ENCODE data around the gene RBM34.
"Not testable (repeated sequence)": the region's sequence is repeated elsewhere in the genome, so short reads cannot be mapped to it uniquely, and the experiment has no call there.

The RBM34 gene

DNA sequence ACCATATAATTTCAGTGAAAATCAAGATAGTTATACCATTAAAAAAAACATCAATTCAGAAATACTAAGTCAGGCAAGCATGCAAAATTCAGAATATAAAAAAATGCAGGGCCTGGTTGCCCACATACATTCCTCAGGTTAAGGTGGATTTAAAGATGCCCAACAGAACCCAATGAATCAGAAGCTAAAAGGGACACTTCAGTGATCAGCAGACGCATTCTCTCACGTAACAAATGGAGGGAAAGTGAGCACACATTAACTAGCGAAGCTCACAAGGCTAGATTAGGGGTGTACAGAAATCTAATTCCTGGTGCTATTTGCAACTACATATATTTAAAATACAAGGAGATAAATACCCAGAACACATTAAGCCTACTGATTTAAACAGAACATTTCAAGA is 49.9 kb downstream of the RBM34 start:
- no peak for DNase-seq

DNA sequence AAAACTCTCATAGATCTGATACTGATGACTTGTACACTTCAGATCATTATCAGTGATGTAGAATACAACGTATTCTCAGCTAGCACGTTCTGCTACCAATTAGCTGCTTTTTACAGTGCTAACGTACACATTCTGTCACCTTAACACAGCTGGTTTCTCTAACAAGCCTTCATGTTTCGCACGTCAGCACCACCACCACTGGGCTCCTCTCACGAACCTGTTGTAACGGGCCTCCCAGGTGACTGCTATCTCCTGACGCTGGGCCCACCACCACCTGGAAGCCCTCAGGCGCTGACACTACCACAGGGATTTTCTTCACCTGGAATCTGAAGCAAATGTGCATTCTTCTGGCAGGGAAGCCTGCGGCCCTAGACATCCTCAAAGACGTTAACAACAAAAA is 52.2 kb downstream of the RBM34 start:
- no peak for DNase-seq

DNA sequence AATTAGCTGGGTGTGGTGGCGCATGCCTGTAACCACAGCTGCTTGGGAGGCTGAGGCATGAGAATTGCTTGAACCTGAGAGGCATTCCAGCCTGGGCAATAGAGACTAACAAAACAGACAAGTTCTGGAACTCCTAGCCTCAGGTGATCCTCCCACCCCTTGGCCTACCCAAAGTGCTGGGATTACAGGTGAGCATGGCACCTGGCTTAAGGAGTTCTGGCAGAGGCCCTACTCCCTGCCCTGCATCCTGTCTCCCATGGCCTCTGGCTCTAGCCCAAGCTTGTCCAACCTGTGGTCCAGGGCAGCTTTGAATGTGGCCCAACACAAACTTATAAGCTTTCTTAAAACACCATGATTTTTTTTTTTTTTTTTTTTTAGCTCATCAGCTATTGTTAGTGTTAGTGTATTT is 52.9 kb downstream of the RBM34 start:
- no peak for DNase-seq

DNA sequence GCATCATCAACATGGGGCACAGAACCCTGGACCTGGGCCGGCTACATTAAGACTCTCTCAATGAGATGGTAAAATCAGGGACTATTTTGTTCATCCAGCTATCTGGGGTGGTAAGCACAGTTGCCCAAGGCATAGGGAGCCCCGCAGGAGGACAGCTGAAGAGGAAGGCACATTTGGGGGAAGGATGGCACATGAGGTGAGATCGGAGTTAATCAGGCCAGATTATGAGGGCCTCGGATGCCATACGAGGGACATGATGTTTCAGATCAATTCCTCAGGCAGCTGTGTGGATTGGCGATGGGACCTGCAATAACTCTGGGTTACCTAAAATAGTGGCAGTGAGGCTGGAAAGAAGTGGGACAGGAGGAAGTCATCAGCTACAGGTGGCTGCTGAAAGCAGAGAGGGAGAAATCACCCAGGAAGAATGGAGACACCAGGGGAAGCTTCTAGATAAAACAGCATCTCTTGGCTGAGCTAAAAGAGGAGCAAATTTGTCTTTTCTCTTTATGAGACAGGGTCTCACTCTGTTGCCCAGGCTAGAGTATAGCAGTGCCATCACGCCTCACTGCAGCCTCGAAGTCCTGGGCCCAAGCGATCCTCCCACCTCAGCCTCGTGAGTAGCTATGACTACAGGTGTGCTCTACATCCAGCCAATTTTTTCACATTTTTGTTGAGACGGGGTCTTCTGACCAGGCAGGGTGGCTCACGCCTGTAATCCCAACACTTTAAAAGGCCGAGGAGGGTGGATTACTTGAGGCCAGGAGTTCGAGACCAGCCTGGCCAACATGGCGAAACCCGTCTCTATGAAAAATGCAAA is 53.5 kb downstream of the RBM34 start:
- no peak for DNase-seq

DNA sequence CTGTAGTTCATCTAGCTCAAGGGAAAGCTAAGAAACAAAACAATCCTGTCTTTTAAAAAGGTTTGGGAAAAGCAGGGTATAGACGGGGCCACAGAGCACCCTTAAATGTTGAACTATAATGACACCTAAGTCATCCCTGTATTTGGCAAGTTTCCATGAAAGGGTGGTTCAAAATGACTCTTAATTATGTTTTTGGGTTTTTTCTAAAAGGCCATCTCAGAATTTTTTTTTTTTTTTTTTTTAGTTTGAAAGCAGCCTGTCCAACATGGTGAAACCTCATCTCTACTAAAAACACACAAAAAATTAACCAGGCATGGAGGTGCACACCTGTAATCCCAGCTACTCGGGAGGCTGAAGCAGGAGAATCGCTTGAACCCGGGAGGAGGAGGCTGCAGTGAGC is 54.6 kb downstream of the RBM34 start:
- no peak for DNase-seq

DNA sequence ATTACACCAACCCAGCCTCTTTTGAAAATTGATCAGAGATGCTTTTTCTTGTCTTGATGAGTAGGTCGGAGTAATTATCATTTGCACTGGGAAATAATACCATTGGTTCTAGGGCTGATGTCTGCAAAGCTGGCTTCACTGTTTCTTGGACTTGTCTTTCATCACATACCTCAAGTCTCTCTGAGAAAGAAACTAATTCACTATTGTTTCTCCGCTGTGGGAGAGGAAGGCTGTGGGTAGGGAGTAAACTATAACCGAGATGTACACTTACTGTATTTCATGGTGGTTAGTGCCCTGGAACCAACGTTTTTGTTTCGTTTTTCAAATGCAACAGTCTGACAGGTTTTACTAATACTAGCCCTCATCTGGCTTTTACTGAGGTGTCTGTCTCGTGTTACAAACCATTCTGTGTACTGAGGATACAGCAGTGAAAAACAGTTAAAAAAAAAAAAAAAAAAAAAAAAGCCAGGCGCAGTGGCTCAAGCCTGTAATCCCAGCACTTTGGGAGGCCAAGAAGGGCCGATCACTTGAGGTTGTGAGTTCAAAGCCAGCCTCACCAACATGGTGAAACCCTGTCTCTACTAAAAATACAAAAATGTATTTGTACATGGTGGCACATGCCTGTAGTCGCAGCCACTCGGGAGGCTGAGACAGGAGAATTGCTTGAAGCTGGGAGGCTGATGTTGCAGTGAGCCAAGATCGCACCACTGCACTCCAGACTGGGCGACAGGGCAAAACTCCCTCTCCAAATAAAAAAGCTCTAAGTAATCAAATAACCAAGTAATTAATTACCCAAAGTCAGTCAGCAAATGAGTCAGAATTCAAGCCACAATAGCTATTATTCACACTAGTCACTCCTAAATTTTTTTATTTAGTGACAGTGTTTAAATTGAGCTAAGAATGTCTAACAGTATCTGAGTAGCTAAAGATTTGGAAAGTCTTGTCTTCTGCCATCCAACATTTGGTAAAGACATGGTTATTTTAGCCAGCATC is 55.7 kb downstream of the RBM34 start:
- no peak for DNase-seq

DNA sequence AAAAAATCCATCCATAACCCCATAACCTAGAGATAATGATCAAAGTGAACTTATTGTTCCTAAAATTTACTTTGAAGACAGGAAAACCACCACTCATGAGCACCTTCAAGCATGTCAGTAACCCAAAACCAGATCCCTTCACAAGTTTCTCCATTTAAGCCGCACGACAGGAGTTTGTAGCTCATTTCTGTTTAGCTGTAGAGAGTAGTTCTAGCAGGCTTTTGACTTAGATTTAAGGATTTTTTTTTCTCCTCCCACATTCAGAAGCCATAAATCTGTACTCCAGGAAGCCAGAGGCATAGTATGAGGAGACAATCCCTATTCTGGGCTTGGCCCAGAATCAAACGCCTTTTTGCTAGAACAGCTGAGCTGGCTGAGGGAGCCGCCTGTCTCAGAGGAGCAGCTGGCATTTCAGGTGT is 58.0 kb downstream of the RBM34 start:
- no peak for DNase-seq

DNA sequence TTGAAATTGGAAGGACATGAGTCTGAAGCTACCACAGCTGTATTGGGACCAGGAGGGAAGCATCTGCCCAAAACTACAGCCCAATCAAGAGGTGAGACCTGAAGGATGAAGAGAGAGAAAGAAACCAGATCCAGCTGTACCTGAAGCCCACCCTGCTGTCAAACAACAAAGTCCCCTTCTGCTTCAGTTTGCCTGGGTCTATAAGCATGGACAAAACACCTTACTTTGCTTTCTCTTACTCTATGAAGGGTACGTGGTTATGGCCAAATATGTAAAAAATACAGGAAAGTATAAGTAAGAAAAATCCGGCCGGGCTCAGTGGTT is 58.8 kb downstream of the RBM34 start:
- no peak for DNase-seq

DNA sequence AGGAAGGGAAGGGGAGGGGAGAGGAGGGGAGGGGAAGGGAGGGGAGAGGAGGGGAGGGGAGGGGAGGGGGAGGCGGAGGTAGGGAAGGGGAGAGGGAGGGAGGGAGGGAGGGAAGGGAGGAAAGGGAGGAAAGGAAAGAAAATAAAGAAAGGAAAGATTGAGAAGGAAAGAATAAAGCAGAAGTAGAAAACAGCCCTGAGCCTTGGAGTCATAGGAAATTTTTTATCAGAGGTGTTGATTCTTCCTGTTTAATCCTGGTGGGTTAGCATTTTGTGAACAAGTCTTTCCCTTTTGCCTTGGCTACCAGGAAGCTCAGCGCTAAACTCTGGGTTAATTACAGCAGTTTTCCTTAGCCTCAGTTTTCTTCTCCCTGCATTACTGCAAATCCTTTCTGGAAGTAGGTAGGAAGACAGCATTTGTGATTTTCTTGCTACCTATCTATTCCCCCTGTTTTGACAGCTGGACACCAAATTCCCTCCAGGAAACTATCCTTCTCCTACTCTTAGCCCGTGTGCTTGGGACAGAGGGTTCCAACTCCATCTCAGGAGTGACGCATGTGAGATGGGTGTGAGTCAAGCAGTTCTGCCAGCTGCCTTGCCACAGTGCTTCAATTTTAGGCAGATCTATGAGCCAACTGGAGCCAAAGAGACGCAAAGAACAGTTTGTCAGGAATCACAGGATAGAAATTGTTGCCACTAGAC is 59.3 kb downstream of the RBM34 start:
- DNase-seq, result no peak

DNA sequence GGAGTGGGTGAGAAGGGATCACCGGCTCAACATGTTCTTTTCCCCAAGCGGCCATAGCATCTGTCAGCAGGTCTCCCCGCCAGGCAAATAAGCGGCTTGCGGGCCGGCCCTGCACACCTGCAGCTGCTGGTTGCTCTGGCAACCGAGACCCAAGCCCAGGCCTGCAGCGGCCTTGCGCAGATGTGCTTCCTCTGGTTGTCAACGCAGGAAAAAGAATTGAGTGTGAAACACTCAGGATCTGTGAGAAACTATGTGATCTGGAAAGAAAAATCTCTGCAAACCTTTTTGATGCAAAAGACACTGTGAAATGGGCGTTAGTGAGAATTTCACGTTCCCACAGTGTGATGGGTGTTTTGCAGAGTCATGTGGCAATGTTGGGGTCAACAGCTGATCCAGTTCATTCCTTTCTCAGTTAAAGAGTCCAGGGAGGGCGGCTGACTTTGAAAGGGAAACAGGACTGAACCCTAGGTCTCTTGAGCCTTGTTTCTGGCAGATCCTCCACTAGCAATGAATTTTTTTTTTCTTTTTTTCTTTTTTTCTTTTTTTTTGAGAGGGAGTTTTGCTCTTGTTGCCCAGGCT is 60.8 kb downstream of the RBM34 start:
- no peak for DNase-seq

DNA sequence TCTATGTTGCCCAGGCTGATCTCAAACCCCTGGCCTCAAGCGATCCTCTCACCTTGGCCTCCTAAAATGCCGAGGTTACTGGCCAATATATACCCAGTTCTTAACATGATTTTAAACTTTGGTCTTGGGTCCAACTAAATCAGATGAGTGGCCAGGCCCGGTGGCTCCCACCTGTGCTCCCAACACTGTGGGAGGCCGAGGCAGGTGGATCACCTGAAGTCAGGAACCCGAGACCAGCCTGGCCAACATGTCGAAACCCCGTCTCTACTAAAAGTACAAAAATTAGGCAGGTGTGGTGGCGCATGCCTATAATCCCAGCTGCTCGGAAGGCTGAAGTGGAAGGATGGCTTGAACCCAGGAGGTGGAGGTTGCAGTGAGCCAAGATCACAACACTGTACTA is 62.1 kb downstream of the RBM34 start:
- DNase-seq, result no peak

DNA sequence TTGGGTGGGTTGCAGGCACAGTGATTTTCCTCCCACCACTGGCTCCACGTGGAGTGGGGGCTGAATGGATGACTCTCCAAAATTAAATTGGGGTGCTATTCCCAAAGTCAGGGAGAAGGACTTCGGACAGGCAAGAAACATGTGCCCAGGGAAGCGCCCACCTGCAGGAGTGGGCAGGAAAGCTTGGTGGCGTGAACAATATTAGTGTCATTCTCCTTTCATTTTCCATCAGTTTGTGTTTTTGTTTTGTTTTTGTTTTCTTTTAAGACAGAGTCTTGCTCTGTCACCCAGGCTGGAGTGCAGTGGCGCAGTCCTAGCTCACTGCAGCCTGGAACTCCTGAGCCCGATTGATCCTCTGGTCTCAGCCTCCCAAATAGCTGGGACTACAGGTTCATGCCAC is 62.5 kb downstream of the RBM34 start:
- DNase-seq, result no peak

DNA sequence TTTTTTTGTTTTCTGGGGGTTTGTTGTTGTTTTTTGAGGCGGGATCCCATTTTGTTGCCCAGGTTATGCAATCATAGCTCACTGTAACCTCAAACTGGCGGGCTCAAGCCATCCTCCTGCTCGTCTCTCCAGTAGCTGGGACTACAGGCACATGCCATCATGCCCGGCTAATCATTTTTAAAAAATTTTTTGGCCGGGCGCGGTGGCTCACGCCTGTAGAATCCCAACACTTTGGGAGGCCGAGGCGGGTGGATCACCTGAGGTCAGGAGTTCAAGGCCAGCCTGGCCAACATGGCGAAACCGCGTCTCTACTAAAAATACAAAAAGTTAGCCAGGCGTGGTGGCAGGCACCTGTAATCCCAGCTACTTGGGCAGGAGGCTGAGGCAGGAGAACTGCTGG is 63.5 kb downstream of the RBM34 start:
- DNase-seq, result not testable (repeated sequence)

DNA sequence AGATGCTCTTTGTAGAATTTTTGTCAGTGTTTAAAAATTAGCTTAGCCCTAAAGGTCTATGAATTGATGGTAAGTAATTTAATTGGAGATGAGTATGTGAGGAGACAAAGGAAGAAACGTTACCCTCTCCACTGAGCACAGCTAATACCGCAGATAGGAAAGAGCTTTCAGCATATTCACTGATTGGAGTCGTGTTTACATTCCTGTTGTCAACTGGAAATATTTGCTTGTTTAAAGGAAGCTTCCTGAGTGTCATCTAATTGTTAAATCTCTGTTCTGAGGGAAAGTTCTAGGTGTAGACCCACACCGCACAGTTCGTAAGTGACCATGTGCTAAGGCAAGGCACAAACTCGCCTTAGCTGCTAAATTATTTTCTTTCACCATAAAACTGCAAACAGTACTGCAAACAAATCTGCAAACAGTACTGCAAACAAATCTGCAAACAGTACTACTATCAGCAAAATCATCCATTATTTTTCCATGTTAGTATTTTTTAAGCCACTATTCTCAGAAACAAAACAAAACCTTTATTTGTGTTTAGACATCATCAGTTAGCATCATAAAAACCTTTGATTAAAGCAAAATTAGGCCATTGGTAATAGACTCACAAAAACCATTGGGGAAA is 65.0 kb downstream of the RBM34 start:
- no peak for DNase-seq

DNA sequence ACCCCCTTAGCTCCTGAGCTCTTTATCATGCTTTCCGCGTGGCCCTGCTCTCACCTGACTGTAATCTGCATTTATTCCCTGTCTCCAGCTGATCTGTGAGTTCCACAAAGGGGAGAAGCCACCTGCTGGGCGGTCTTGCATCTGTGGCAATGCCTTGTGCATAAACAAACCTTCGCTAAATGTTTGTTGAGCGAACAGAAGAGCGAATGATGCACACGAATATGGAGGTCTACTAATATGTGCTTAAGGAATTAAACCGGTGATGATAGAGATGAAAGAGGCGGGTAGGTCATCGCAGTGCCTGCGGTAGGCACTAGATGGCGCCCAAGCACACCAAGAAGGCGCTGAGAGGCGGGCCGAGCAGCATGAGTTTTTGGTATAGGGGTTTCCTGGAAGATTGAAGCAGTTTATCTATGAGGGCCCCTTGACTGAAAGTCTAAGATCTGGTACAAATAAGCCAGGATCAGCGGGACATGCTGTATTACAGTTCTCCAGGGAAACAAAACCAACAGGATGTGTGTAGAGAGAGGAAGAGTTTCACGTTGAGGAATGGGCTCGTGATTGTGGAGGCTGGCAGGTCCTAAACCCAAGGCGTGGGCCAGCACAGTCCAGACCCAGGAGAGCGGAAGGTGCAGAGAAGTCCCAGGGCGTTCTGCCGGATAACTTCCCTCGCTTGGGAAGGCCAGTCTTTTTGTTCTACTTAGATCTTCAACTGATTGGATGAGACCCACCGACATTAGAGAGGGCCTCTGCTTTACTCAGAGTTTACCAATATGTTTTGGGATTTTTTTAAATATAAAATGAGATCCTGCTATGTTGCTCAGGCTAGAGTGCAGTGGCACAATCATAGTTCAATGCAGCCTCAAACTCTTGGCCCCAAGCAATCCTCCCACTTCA is 67.1 kb downstream of the RBM34 start:
- peak; percentile 88 for DNase-seq

DNA sequence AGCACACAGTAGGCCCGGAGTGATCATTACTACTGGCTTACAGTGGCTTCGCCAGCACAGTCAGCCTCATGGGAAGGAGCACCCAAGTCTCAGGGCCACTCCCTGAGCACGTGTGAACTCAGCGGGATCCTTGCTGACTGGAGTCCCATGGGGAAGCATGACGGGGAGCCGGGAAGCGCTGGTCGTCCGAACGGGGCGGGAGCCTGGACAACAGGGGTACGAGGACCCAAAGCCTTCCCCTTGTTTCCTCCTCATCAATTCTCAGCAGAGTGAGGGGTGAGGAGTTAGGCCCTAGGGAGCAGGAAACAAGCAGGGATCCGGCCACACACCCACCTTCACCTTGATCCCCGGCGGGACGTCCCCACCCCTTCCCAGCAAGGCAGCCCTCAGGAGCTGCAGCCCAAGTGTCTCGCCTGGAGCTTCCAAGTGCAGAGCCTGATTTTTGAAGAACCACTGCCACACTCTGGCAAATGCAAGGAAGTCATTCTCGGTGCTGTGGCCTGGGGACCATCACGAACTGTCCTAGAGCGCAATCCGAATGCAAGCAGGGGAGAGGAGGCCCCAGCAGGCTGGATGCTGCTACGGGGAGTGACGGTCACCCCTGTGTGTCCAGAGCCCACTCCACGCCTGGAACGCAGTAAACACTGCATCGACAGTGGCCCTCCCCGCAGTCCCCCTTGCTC is 67.9 kb downstream of the RBM34 start:
- DNase-seq, result no peak

DNA sequence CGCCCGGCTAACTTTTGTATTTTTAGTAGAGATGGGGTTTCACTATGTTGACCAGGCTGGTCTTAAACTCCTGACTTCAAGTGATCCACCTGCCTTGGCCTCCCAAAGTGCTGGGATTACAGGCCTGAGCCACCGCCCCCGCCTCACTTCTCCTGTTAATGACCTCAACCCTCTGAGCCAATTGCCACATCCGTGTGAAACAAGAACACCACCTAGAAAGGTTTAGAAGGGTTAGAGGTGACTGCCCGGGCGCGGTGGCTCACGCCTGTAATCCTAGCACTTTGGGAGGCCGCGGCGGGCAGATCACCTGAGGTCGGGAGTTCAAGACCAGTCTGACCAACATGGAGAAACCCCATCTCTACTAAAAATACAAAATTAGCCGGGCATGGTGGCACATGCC is 68.6 kb downstream of the RBM34 start:
- not testable (repeated sequence) for DNase-seq

DNA sequence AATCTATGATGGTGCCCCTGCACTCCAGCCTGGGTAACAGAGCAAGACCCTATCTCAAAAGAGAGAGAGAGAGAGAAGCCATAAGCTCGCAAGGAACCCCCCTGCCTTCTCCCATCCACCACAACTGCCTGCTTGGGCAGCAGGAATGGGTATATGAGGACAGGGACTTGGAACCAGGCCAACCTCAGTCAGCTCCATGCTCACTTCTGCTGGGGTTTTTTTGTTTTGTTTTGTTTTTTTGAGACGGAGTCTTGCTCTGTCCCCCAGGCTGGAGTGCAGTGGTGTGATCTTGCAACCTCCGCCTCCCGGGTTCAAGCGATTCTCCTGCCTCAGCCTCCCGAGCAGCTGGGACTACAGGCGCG is 69.0 kb downstream of the RBM34 start:
- DNase-seq, result not testable (repeated sequence)

DNA sequence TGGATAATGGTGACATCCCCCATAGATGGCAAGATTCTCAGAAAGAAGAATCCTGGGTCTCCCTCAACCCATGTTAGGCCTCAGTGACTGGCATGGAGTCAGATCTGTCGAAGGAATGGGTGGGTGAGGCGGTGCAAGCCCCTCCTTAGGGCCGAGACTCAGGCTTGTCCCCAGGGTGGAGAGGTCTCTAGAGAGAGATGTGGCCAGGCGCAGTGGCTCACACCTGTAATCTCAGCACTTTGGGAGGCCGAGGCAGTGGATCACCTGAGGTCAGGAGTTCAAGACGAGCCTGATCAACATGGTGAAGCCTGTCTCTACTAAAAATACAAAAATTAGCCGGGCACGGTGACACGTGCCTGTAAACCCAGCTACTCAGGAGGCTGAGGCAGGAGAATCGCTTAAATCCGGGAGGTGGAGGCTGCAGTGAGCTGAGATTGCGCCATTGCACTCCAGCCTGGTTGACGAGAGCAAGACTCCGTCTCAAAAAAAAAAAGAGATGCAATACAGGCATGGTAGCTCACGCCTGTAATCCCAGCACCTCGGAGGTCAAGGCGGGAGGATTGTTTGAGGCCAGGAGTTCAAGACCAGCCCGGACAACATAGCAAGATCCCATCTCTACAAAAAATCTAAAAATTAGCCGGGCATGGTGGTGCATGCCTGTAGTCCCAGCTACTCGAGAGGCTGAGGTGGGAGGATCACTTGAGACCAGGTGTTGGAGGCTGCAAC is 69.6 kb downstream of the RBM34 start:
- DNase-seq, result not testable (repeated sequence)

DNA sequence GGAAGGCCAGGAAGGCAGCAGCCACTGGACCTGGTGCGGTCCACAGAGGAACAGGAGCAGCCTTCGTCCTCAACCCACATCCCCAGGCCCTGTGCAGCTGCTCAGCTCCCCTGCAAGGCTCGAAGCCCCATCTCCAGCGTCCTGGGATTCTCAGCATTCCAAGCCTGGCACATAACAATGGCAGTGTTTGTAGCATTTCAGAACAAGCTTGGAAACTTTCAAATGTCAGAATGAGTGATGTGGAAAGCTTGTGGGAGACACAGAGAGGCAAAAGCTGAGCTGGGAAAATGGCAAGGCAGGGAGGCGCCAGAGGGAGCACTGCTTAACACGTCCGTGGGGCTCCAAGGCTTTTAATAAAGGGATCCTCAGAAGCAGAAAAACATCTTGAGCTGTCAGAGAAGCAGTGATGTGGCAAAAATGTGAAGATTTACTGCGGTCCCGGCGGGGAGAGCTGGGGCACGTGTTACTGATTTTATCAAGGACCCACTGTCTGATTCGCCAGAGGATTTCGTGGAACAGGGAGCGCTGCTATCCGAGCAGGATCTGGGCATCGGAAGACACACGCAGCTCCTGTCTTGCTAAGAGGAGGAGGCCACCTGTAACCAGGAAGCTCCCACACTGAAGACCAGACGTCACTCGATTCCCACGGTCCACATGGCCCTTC is 70.5 kb downstream of the RBM34 start:
- DNase-seq, result no peak

Measured in activated CD8-positive, alpha-beta memory T cell treated with anti-CD3 and anti-CD28 coated beads, Interleukin-2, amount 50 U/mL, for 4 hours (primary cell).